ENCODE data around the gene CCL11.

GRCh38 chr17:34254651-34255380 lies 30.7 kb upstream of the CCL11 start, which contains the start of gene CCL2:
- no peak for TF ChIP-seq EZH2 (IDR thresholded peaks at IDR 0.05; ENCODE audit: low read depth, unreplicated experiment)
- no peak for TF ChIP-seq CTCF (conservative IDR thresholded peaks at IDR 0.05; ENCODE audit: low read depth in 2 of 2)
- no peak for TF ChIP-seq STAT1 (IDR thresholded peaks at IDR 0.05; ENCODE audit: unreplicated experiment)
- no peak; the same call in 1 of the 2 replicates for TF ChIP-seq POLR2AphosphoS5 (IDR thresholded peaks at IDR 0.05; ENCODE audit: low read depth)
- no peak for TF ChIP-seq REST (IDR thresholded peaks at IDR 0.05; ENCODE audit: unreplicated experiment)
- no peak for TF ChIP-seq EZH2phosphoT487 (IDR thresholded peaks at IDR 0.05; ENCODE audit: unreplicated experiment)
- no peak for TF ChIP-seq ETS1 (IDR thresholded peaks at IDR 0.05)
- no peak for TF ChIP-seq ZNF331 (CRISPR knock-in tag; IDR thresholded peaks at IDR 0.05; ENCODE audit: low read depth)
